ENCODE measurements around the gene CRBN.

GRCh38 chr3:3129579-3129978, 49.9 kb downstream of the CRBN start:
- TF ChIP-seq CTCF (IDR thresholded peaks at IDR 0.05) = no peak
- TF ChIP-seq POLR2A (IDR thresholded peaks at IDR 0.05) = no peak
- TF ChIP-seq POLR2AphosphoS5 (IDR thresholded peaks at IDR 0.05) = no peak

Measured in breast epithelium (tissue), 3 donors.